K562 (cell line): ENCODE results near the gene G6PC3. TPM values are rescaled to one million over a fixed set of nuclear protein-coding genes. Genes with fewer than 3 reads are reported as not detected.
A peak's percentile ranks its signal among the peaks of the same experiment; 100 is the strongest.

Experiments used
- AFF1 ChIP-seq, 2 experiments: fragments of 450-650 bp; IDR thresholded peaks; 2 replicates each; pipeline ENCODE4 v1.6.1; 2018; ENCODE audit warnings: mild to moderate bottlenecking in 2 of 2, low read depth in 1 of 2; ENCODE audit not compliant: partially characterized antibody in 2 of 2
- ATF1 ChIP-seq, 2 experiments: fragments of 450-650 bp in 1 of 2; IDR thresholded peaks; 2 replicates each; pipeline ENCODE4 v1.6.1; 2016; ENCODE audit warnings: missing compliant biosample characterization in 1 of 2, missing genetic modification characterization in 1 of 2
- CREM ChIP-seq: IDR thresholded peaks from 2 replicates; pipeline ENCODE4 v1.6.1; 2014; ENCODE audit warnings: antibody characterized with exemption, low read depth
- ELF1 ChIP-seq: fragments of 200-800 bp; sonication (Bioruptor generic); IDR thresholded peaks from 2 replicates; pipeline ENCODE4 v1.6.1; 2016; ENCODE audit warnings: missing genetic modification characterization, missing compliant biosample characterization
- EZH2 ChIP-seq: IDR thresholded peaks from 2 replicates; pipeline ENCODE4 v1.6.1; 2012; ENCODE audit warnings: low read depth, mild to moderate bottlenecking, inconsistent platforms, low read length, borderline replicate concordance
- FOXM1 ChIP-seq, 2 experiments: fragments of 450-650 bp in 1 of 2; sonication (generic) in 1 of 2; formaldehyde crosslinking in 1 of 2; IDR thresholded peaks; 2 replicates each; pipeline versions ENCODE4 v1.6.1 to v1.9.0; 2017 to 2022; ENCODE audit warnings: low read depth in 2 of 2, mild to moderate bottlenecking in 2 of 2, missing genetic modification reagents in 1 of 2, moderate library complexity in 1 of 2
- GABPB1 ChIP-seq: sonication (generic); formaldehyde crosslinking; IDR thresholded peaks from 2 replicates; pipeline ENCODE4 v1.8.0; 2022; ENCODE audit warnings: mild to moderate bottlenecking, missing genetic modification reagents
- HLTF ChIP-seq: fragments of 450-650 bp; IDR thresholded peaks from 2 replicates; pipeline ENCODE4 v1.6.1; 2016
- MAZ ChIP-seq, 2 experiments: fragments of 450-650 bp in 1 of 2; sonication (generic) in 1 of 2; formaldehyde crosslinking; IDR thresholded peaks in 1 of 2; conservative IDR thresholded peaks in 1 of 2; 2 replicates each; pipeline versions ENCODE4 v1.4.0 to v1.5.0; 2020; ENCODE audit warnings: mild to moderate bottlenecking in 1 of 2, missing genetic modification reagents in 1 of 2
- NR3C1 ChIP-seq: sonication (generic); formaldehyde crosslinking; IDR thresholded peaks from 2 replicates; pipeline ENCODE4 v1.8.1; 2022; ENCODE audit warnings: missing genetic modification reagents
- PRMT5 ChIP-seq: sonication (generic); formaldehyde crosslinking; IDR thresholded peaks from 2 replicates; pipeline ENCODE4 v1.5.0; 2020; ENCODE audit warnings: missing genetic modification reagents
- SMAD3 ChIP-seq: fragments of 450-650 bp; formaldehyde crosslinking; conservative IDR thresholded peaks from 2 replicates; pipeline ENCODE4 v1.4.0; 2020; ENCODE audit warnings: mild to moderate bottlenecking
- SOX6 ChIP-seq: fragments of 450-650 bp; IDR thresholded peaks from 2 replicates; pipeline ENCODE4 v1.6.1; 2014; ENCODE audit warnings: mild to moderate bottlenecking
- TAF15 ChIP-seq: fragments of 200-400 bp; formaldehyde crosslinking; IDR thresholded peaks from 2 replicates; pipeline ENCODE4 v1.6.1; 2017; ENCODE audit warnings: mild to moderate bottlenecking, low read depth, low read length, moderate library complexity
- TSC22D4 ChIP-seq: fragments of 450-650 bp; IDR thresholded peaks from 2 replicates; pipeline ENCODE4 v1.6.1; 2016; ENCODE audit warnings: missing genetic modification characterization, missing biosample characterization, control low read depth
- ZBTB17 ChIP-seq: fragments of 450-650 bp; formaldehyde crosslinking; IDR thresholded peaks from 2 replicates; pipeline ENCODE4 v1.4.0; 2020; ENCODE audit warnings: mild to moderate bottlenecking
- ZNF140 ChIP-seq: fragments of 250-450 bp; sonication (Bioruptor Pico); IDR thresholded peaks from 2 replicates; pipeline ENCODE4 v1.8.0; 2021; ENCODE audit warnings: moderate library complexity, mild to moderate bottlenecking, inconsistent platforms
- ZNF174 ChIP-seq: fragments of 250-450 bp; sonication (Bioruptor Pico); IDR thresholded peaks from 2 replicates; pipeline ENCODE4 v1.4.0; 2020; ENCODE audit warnings: mild to moderate bottlenecking
- ZNF583 ChIP-seq: fragments of 250-450 bp; sonication (Bioruptor Pico); IDR thresholded peaks from 2 replicates; pipeline ENCODE4 v1.4.0; 2020
- polyA plus RNA-seq, 8 experiments: library from polyadenylated mRNA; depleted of rRNA in 4 of 8; stranded (reverse) in 5 of 8; unstranded in 3 of 8; fragments of >200 nt; fragmentation: Nextera tagmentation in 2 of 8; fragmentation: Illumina TruSeq in 1 of 8; extraction: Ambion mirVana in 2 of 8; extraction: Trizol in 1 of 8; gene quantifications; 2 replicates each; pipeline versions ENCODE4 v1.2.1 to v1.2.3, GENCODE V29; 2011 to 2014; ENCODE audit warnings: inconsistent platforms in 1 of 8, missing spikeins in 1 of 8
- total RNA-seq, 7 experiments: library from RNA; depleted of rRNA in 6 of 7; stranded (reverse); fragments of >200 nt in 6 of 7; fragmentation: Illumina TruSeq in 2 of 7; extraction: Trizol in 2 of 7; gene quantifications; 2 replicates each; pipeline versions ENCODE4 v1.2.1 to v1.2.3, GENCODE V29; 2011 to 2021; ENCODE audit warnings: low replicate concordance in 1 of 7
- TF ChIP-seq, protein P1 (sequence below): fragments of 450-650 bp; IDR thresholded peaks from 2 replicates; pipeline ENCODE4 v1.6.1; 2014; ENCODE audit warnings: low read depth, mild to moderate bottlenecking, moderate library complexity, borderline replicate concordance
- TF ChIP-seq, protein P2 (sequence below): fragments of 250-450 bp; sonication (Bioruptor Pico); IDR thresholded peaks from 2 replicates; pipeline ENCODE4 v1.4.0; 2020

Gene G6PC3
- total and polyA plus RNA-seq, 9 of the 15 experiments (the other 6 are each of a cell fraction or from before 2014, with no cell fraction given) = 10.4 to 57.8 (median 31.1) TPM

- no peak for TF ChIP-seq ZNF583 (CRISPR knock-in tag)
- peak; percentile 94 for TF ChIP-seq ELF1 (tag)
- TF ChIP-seq CREM = peak; percentile 69
- peak; percentile 65 to 89; a peak in 3 of 4 replicates for TF ChIP-seq MAZ (CRISPR knock-in tag; conservative IDR thresholded peaks at IDR 0.05 in 1 of 2, IDR thresholded peaks at IDR 0.05 in 1 of 2)
- no peak for TF ChIP-seq NR3C1 (CRISPR knock-in tag)
- no peak for TF ChIP-seq HLTF
- no peak for TF ChIP-seq EZH2
- TF ChIP-seq GABPB1 (CRISPR knock-in tag) = peak; percentile 92
- TF ChIP-seq, protein P1, sequence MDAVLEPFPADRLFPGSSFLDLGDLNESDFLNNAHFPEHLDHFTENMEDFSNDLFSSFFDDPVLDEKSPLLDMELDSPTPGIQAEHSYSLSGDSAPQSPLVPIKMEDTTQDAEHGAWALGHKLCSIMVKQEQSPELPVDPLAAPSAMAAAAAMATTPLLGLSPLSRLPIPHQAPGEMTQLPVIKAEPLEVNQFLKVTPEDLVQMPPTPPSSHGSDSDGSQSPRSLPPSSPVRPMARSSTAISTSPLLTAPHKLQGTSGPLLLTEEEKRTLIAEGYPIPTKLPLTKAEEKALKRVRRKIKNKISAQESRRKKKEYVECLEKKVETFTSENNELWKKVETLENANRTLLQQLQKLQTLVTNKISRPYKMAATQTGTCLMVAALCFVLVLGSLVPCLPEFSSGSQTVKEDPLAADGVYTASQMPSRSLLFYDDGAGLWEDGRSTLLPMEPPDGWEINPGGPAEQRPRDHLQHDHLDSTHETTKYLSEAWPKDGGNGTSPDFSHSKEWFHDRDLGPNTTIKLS = peak; percentile 91
- no peak for TF ChIP-seq TAF15
- peak; percentile 61; the same call in 1 of the 2 replicates for TF ChIP-seq SOX6
- TF ChIP-seq, protein P2, sequence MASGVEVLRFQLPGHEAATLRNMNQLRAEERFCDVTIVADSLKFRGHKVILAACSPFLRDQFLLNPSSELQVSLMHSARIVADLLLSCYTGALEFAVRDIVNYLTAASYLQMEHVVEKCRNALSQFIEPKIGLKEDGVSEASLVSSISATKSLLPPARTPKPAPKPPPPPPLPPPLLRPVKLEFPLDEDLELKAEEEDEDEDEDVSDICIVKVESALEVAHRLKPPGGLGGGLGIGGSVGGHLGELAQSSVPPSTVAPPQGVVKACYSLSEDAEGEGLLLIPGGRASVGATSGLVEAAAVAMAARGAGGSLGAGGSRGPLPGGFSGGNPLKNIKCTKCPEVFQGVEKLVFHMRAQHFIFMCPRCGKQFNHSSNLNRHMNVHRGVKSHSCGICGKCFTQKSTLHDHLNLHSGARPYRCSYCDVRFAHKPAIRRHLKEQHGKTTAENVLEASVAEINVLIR (CRISPR knock-in tag) = no peak
- TF ChIP-seq ZNF140 (CRISPR knock-in tag) = no peak
- no peak for TF ChIP-seq TSC22D4
- no peak for TF ChIP-seq ZBTB17 (CRISPR knock-in tag)
- TF ChIP-seq ZNF174 (CRISPR knock-in tag) = no peak
- no peak for TF ChIP-seq AFF1 (IDR thresholded peaks at IDR 0.05; ENCODE audit: low read depth in 1 of 2, partially characterized antibody in 2 of 2)
- no peak for TF ChIP-seq SMAD3 (CRISPR knock-in tag)
- no peak for TF ChIP-seq FOXM1 (IDR thresholded peaks at IDR 0.05; ENCODE audit: low read depth)
- TF ChIP-seq FOXM1 (CRISPR knock-in tag; IDR thresholded peaks at IDR 0.05; ENCODE audit: low read depth) = no peak
- no peak for TF ChIP-seq ATF1 (CRISPR knock-in tag; IDR thresholded peaks at IDR 0.05)
- 0 out of 2 replicates have a peak, but pooled peaks have one; percentile 39 for TF ChIP-seq ATF1 (tag; IDR thresholded peaks at IDR 0.05)
- no peak for TF ChIP-seq PRMT5 (CRISPR knock-in tag)
These were observed at the start of gene G6PC3 (continued) for GRCh38 chr17:44070455-44071197.
